MM.1S (cell line): ENCODE results near the gene PPP1R14C.

ENCODE experiments used
- DNase-seq: peaks from one replicate; pipeline ENCODE4 v3.0.0-alpha.2; 2015
- H2AFZ ChIP-seq: fragments of 300-600 bp; sonication (generic); 2 replicates; pipeline ENCODE4 v1.6.0; 2016; ENCODE audit warnings: antibody characterized with exemption, low read length
- H3F3A ChIP-seq: fragments of 300-600 bp; sonication (generic); 2 replicates; pipeline ENCODE4 v1.6.1; 2016; ENCODE audit warnings: mild to moderate bottlenecking, antibody characterized with exemption, low read length, moderate library complexity, mixed read lengths; ENCODE audit not compliant: insufficient read depth
- H3K27ac ChIP-seq: fragments of 300-600 bp; sonication (generic); 2 replicates; pipeline ENCODE4 v1.5.1; 2016; ENCODE audit warnings: mild to moderate bottlenecking, low read length
- H3K27me3 ChIP-seq: fragments of 300-600 bp; sonication (generic); replicated peaks from 2 replicates; pipeline ENCODE4 v1.6.0; 2016; ENCODE audit warnings: low read length; ENCODE audit not compliant: insufficient read depth
- H3K36me3 ChIP-seq: fragments of 300-600 bp; sonication (generic); replicated peaks from 2 replicates; pipeline ENCODE4 v1.6.1; 2016; ENCODE audit warnings: mild to moderate bottlenecking, low read length, mixed read lengths; ENCODE audit not compliant: insufficient read depth
- H3K4me1 ChIP-seq: fragments of 300-600 bp; sonication (generic); 2 replicates; pipeline ENCODE4 v1.6.1; 2016; ENCODE audit warnings: low read length, mixed read lengths
- H3K4me2 ChIP-seq: fragments of 300-600 bp; sonication (generic); 2 replicates; pipeline ENCODE4 v1.6.0; 2016; ENCODE audit warnings: low read depth, low read length
- H3K4me3 ChIP-seq: fragments of 300-600 bp; sonication (generic); 2 replicates; pipeline ENCODE4 v1.5.1; 2016; ENCODE audit warnings: low read length, mixed read lengths
- H3K79me2 ChIP-seq: fragments of 300-600 bp; sonication (generic); 2 replicates; pipeline ENCODE4 v1.6.1; 2016; ENCODE audit warnings: mixed run types, low read length, mixed read lengths
- H3K9ac ChIP-seq: fragments of 300-600 bp; sonication (generic); 2 replicates; pipeline ENCODE4 v1.6.1; 2016; ENCODE audit warnings: low read length, mixed read lengths
- H3K9me2 ChIP-seq: fragments of 300-600 bp; sonication (generic); replicated peaks from 2 replicates; pipeline ENCODE4 v1.6.1; 2016; ENCODE audit warnings: mild to moderate bottlenecking, low read length, mixed read lengths; ENCODE audit not compliant: insufficient read depth
- H3K9me3 ChIP-seq: fragments of 300-600 bp; sonication (generic); replicated peaks from 2 replicates; pipeline ENCODE4 v1.6.1; 2016; ENCODE audit warnings: mild to moderate bottlenecking, low read length, mixed read lengths; ENCODE audit not compliant: insufficient read depth
- H4K20me1 ChIP-seq: fragments of 300-600 bp; sonication (generic); 2 replicates; pipeline ENCODE4 v1.6.1; 2016; ENCODE audit warnings: mild to moderate bottlenecking, low read length, moderate library complexity, mixed read lengths; ENCODE audit not compliant: insufficient read depth
- CTCF ChIP-seq: fragments of 300-600 bp; sonication (generic); IDR thresholded peaks from 2 replicates; pipeline ENCODE4 v1.5.1; 2016; ENCODE audit warnings: antibody characterized with exemption, low read length, mixed read lengths
- EZH2 ChIP-seq: fragments of 300-600 bp; sonication (generic); optimal IDR thresholded peaks from 2 replicates; pipeline ENCODE3; 2017; ENCODE audit warnings: low read depth, mild to moderate bottlenecking, antibody characterized with exemption, low read length, mixed read lengths
- EZH2phosphoT487 ChIP-seq: fragments of 300-600 bp; sonication (generic); IDR thresholded peaks from 2 replicates; pipeline ENCODE4 v1.6.1; 2018; ENCODE audit warnings: antibody characterized with exemption, low read length

Gene PPP1R14C

GRCh38 chr6:150267686-150268561 lies 125.1 kb downstream of the PPP1R14C start:
- TF ChIP-seq CTCF, result no peak
- TF ChIP-seq EZH2phosphoT487, result no peak
- TF ChIP-seq EZH2, result no peak
- Histone ChIP-seq H3K9ac (no peak overlapping the region), H3K36me3 (no peaks in the 10 kb centered on the region), H2AFZ (no peak overlapping the region), H3K27me3 (no peaks in the 10 kb centered on the region), H3F3A (no peaks in the 10 kb centered on the region), H3K9me2 (no peaks in the 10 kb centered on the region), H3K27ac (no peak overlapping the region), H4K20me1 (no peaks in the 10 kb centered on the region), H3K4me1 (no peaks in the 10 kb centered on the region), H3K4me2 (no peak overlapping the region), H3K9me3 (no peaks in the 10 kb centered on the region), H3K79me2 (no peaks in the 10 kb centered on the region), H3K4me3 (no peak overlapping the region)
- no peak for DNase-seq

- TF ChIP-seq CTCF (no peak), EZH2 (no peak), EZH2phosphoT487 (no peak)
- Histone ChIP-seq H3K36me3 (no peaks in the 10 kb centered on the region), H3K9me3 (no peaks in the 10 kb centered on the region), H3K4me1 (no peaks in the 10 kb centered on the region), H3K4me2 (no peak overlapping the region), H3K9ac (no peak overlapping the region), H3K79me2 (no peaks in the 10 kb centered on the region), H2AFZ (no peak overlapping the region), H3K4me3 (no peak overlapping the region), H3K27ac (no peak overlapping the region), H3K27me3 (no peaks in the 10 kb centered on the region), H3F3A (no peaks in the 10 kb centered on the region), H3K9me2 (no peaks in the 10 kb centered on the region), H4K20me1 (no peaks in the 10 kb centered on the region)
- no peak for DNase-seq
Measured at GRCh38 chr6:150269130-150269856, 126.4 kb downstream of the PPP1R14C start.

- DNase-seq, result no peak
- no peak overlapping the region for H2AFZ ChIP-seq
Measured at GRCh38 chr6:150269857-150270223, 127.0 kb downstream of the PPP1R14C start.

More at GRCh38 chr6:150269857-150270223, 127.0 kb downstream of the PPP1R14C start:
- Histone ChIP-seq H3F3A (no peaks in the 10 kb centered on the region), H4K20me1 (no peaks in the 10 kb centered on the region), H3K9ac (no peak overlapping the region), H3K4me3 (no peak overlapping the region), H3K36me3 (no peaks in the 10 kb centered on the region), H3K9me3 (no peaks in the 10 kb centered on the region), H3K9me2 (no peaks in the 10 kb centered on the region), H3K4me2 (no peak overlapping the region), H3K27me3 (no peaks in the 10 kb centered on the region), H3K4me1 (no peaks in the 10 kb centered on the region), H3K27ac (no peak overlapping the region), H3K79me2 (no peaks in the 10 kb centered on the region)
- TF ChIP-seq EZH2phosphoT487, result no peak
- no peak for TF ChIP-seq EZH2
- no peak for TF ChIP-seq CTCF
